ENCODE measurements around the gene PIWIL4.
A peak's percentile ranks its signal among the peaks of the same experiment; 100 is the strongest.

The PIWIL4 gene

DNA sequence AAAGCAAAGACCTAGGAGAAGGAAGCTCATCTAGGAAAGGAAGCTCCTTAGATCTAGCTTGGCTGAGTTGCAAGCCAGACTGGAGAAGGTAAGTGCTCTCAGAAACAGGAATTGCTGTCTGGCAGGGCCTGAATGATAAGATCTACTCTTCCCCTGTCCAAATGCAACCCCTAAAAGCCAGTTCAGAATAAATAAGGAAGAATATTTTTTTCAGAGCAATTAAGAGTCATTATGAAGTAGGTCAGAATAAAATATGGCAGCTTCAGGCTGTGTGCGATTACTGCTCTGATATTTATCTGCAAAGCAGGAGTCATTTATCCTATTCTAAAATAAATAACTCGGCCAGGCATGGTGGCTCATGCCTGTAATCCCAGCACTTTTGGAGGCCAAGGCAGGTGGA, 82.1 kb downstream of the PIWIL4 start:
- DNase-seq (ENCODE audit: low read depth), result no peak
- TF ChIP-seq CTCF (conservative IDR thresholded peaks at IDR 0.05; ENCODE audit: low read length), result no peak
- no peak overlapping the region for H3K4me3 ChIP-seq (ENCODE audit: low read length)

GRCh38 chr11:94649964-94650623, 82.9 kb downstream of the PIWIL4 start:
- H3K4me3 ChIP-seq (ENCODE audit: low read length), result no peak overlapping the region
- DNase-seq (ENCODE audit: low read depth), result peak; percentile 44
- no peak for TF ChIP-seq CTCF (conservative IDR thresholded peaks at IDR 0.05; ENCODE audit: low read length)

DNA sequence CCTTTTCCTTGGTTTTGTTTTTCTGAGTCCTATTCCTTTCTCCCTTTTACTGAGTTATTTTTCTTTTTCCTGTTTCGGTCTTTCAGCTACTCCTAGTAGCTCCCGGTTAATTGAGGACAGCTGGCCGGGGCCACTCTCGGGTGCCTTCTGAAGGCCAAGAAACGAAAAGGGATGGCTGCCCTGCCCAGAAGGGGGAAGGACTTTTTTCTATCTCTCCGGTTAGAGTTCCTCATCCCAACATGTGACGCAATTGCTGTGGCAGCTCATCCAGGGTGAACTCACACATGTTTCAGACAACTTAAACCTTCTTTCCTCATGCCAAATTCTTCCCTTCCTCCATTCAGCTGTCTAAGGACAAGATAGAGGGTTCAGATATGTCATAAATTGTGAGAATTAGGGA, 83.6 kb downstream of the PIWIL4 start:
- no peak overlapping the region for H3K4me3 ChIP-seq (ENCODE audit: low read length)
- peak; percentile 96 for DNase-seq (ENCODE audit: low read depth)
- TF ChIP-seq CTCF (conservative IDR thresholded peaks at IDR 0.05; ENCODE audit: low read length), result no peak; the same call in none of the 2 replicates

DNA sequence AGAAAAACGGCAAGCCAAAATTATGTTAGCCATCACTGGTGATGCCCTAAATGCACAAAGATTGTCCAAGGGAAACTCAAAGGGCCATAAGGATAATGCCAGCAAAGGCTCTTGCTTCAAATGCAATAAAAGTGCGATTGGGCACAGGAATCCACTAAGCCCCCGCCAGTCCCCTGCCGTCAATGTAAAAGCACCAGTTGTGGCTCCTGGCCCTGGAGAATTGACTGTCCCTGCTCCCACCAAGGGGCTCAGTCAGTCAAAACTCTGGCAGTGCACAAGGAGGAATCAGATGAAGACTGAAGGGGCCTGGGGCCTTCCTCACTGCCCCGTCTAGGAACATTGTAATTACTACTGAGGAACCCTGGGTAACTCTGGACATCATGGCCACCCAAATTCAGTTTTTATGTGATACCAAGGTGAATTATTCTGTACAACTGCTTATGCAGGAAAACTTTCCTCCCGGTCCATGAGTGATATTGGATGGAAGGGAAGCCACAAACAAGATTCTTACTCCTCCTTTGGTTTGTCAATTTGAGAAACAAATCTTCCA, 85.6 kb downstream of the PIWIL4 start:
- no peak for DNase-seq (ENCODE audit: low read depth)
- no peak overlapping the region for H3K4me3 ChIP-seq (ENCODE audit: low read length)
- no peak for TF ChIP-seq CTCF (conservative IDR thresholded peaks at IDR 0.05; ENCODE audit: low read length)

DNA sequence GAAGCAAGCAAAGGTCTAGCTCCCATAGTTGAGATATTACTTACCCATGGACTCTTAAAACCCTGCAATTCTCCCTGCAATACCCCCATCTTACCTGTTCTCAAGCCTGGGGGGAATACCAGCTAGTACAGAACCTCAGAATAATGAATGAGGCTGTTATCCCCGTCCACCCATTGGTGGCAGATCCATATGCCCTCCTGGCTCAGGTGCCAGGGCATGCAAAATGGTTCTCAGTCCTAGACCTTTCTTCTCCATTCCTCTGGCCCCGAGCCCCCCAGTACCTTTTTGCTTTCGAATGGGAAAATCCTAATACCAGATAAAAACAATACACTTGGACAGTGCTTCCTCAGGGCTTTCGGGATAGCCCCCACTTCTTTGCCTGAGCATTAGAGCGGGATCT, 86.4 kb downstream of the PIWIL4 start:
- no peak for TF ChIP-seq CTCF (conservative IDR thresholded peaks at IDR 0.05; ENCODE audit: low read length)
- no peak for DNase-seq (ENCODE audit: low read depth)
- H3K4me3 ChIP-seq (ENCODE audit: low read length), result no peak overlapping the region

DNA sequence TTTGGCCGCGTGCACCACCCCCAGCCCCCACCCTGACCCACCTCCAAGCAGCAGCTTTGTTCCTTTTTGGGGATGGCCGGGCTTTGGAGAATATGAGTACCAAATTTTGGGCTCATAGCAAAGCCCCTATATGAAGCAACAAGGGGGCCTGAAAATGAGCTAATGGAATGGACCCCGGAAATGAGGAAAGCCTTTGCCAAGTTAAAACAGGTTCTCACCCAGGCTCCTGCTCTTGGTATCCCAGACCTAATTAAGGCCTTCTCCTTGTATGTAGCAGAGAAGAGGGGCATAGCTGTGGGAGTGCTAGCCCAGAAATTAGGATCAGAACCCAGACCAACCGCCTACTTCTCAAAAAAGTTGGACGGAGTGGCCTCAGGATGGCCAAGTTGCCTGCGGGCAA, 87.0 kb downstream of the PIWIL4 start:
- no peak for TF ChIP-seq CTCF (conservative IDR thresholded peaks at IDR 0.05; ENCODE audit: low read length)
- DNase-seq (ENCODE audit: low read depth), result no peak
- H3K4me3 ChIP-seq (ENCODE audit: low read length), result no peak overlapping the region

DNA sequence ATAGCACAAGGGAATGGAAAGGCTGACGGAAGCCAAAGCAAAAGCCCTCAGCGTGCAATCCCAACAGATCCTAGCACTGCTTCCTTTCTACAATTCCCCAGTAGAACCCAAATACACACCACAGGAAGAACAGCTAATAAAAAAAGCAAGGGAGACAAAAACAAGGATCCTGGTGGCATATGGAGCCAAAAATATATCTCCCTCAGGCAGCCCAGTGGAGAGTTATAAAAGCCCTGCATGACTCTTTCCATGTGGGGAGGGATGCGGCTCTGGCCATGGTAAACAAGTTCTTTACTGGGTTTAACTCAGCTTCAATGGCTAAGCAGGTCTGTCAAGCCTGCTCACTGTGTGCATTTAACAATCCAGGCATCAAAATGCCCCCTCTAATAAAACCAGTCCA, 88.1 kb downstream of the PIWIL4 start:
- DNase-seq (ENCODE audit: low read depth), result no peak
- H3K4me3 ChIP-seq (ENCODE audit: low read length), result no peak overlapping the region
- TF ChIP-seq CTCF (conservative IDR thresholded peaks at IDR 0.05; ENCODE audit: low read length), result no peak

All from AG10803 (cell line).